Adrenal gland (tissue), 12 donors: ENCODE results near the gene ACTA2. TPM values are rescaled to one million over a fixed set of nuclear protein-coding genes. Genes with fewer than 3 reads are reported as not detected.
A peak's percentile ranks its signal among the peaks of the same experiment; 100 is the strongest.

Source experiments
- DNase-seq, 7 donors: peaks; one replicate each; pipeline ENCODE4 v3.0.0-alpha.2; 2019 to 2020
- H3K27ac ChIP-seq, 5 donors: fragments of 200-600 bp; sonication (generic) in 4 of 5; 1 replicate in 3 of 5; 2 replicates in 2 of 5; pipeline versions ENCODE4 v1.5.1 to v1.8.0; 2016 to 2020; ENCODE audit warnings: mild to moderate bottlenecking in 1 of 5
- H3K27me3 ChIP-seq: fragments of 200-600 bp; 2 replicates; pipeline ENCODE4 v1.8.0; 2021
- H3K36me3 ChIP-seq, 2 donors: fragments of 200-600 bp; replicated peaks in 1 of 2; 1 replicate in 1 of 2; 2 replicates in 1 of 2; pipeline versions ENCODE4 v1.5.1 to v1.8.0; 2018 to 2022
- H3K4me1 ChIP-seq, 2 donors: fragments of 200-600 bp; replicated peaks in 1 of 2; 1 replicate in 1 of 2; 2 replicates in 1 of 2; pipeline versions ENCODE4 v1.5.1 to v1.8.0; 2018 to 2021
- H3K4me3 ChIP-seq, 4 donors: fragments of 200-600 bp; sonication (generic) in 3 of 4; one replicate each; pipeline ENCODE4 v1.5.1; 2016 to 2018
- H3K9me3 ChIP-seq, 3 donors: fragments of 200-600 bp; sonication (generic) in 1 of 3; replicated peaks in 1 of 3; 1 replicate in 2 of 3; 2 replicates in 1 of 3; pipeline versions ENCODE4 v1.5.1 to v1.8.0; 2016 to 2021
- CTCF ChIP-seq, 6 experiments: fragments of 450-650 bp in 4 of 6; fragments of 200-600 bp in 2 of 6; sonication (generic) in 1 of 6; IDR thresholded peaks; 1 replicate in 5 of 6; 2 replicates in 1 of 6; pipeline versions ENCODE4 v1.5.1 to v1.8.0; 2016 to 2021; ENCODE audit warnings: antibody characterized with exemption in 6 of 6, mild to moderate bottlenecking in 2 of 6, moderate library complexity in 1 of 6
- POLR2A ChIP-seq, 2 donors: fragments of 450-650 bp; IDR thresholded peaks; one replicate each; pipeline ENCODE4 v1.6.1; 2017; ENCODE audit warnings: antibody characterized with exemption in 2 of 2, mild to moderate bottlenecking in 2 of 2, moderate library complexity in 1 of 2
- WGBS, 4 donors: extraction: QIAGEN DNeasy Blood & Tissue Kit in 2 of 4; methylation state at CpG; one replicate each; pipeline versions ENCODE4 v1.1.5 to v1.1.7; 2013 to 2017; 5-methylcytosine and 5-hydroxymethylcytosine counted together
- intact Hi-C, 2 donors: fragments of 100-400 bp; cut with DNase I; formaldehyde crosslinking; loops; one replicate each; pipeline versions ENCODE4 v1.14.1 to v1.15.0; 2022 to 2023
- polyA plus RNA-seq, 3 donors: library from polyadenylated mRNA; stranded (reverse); fragments of 200-250 nt in 2 of 3; fragments of 350-450 nt in 1 of 3; fragmentation: Illumina TruSeq in 1 of 3; extraction: RNeasy Lipid Tissue Mini Kit (QIAGEN cat#74804) in 1 of 3; gene quantifications; one replicate each; pipeline ENCODE4 v1.2.3, GENCODE V29; 2013 to 2014
- total RNA-seq, 9 donors: library from RNA; depleted of rRNA in 4 of 9; stranded (reverse); fragments of >200 nt in 4 of 9; fragments of 120-200 nt in 1 of 9; fragmentation: NEBNext Ultra II Directional in 1 of 9; extraction: Animal tissue kit (Norgen Biotek cat#: 25700) in 1 of 9; gene quantifications; one replicate each; pipeline versions ENCODE4 v1.1.0 to v1.2.4, GENCODE V29; 2013 to 2023
- donor health status: healthy with polysubstance abuse.
- donor health status: Bipolar disorder and iron deficiency.
- donor health status: DM: yes; HTN: yes; CAD: no.
- donor health status: DM: no; HTN: no; CAD: no.
- donor health status: DM: no; HTN: no; CAD: no.
- donor health status: DM: yes; HTN: yes; CAD: no.

ACTA2 gene
- total and polyA plus RNA-seq, 12 donors: 48.5 to 529 (median 320) TPM

GRCh38 chr10:88989824-88990383 lies 37.3 kb upstream of the ACTA2 start:
- H3K36me3 ChIP-seq: no peaks in the 10 kb centered on the region
- TF ChIP-seq CTCF (IDR thresholded peaks at IDR 0.05) (no peak), POLR2A (IDR thresholded peaks at IDR 0.05) (peak in 1 of 2 donors; percentile 3)
- WGBS, 4 donors: 6 to 15% (median 12%) methylated on average over 8 of the region's 8 CpGs
- H3K27me3 ChIP-seq: no peaks in the 10 kb centered on the region
- peaks cover 11 to 56% of the 10 kb centered on the region in 2 donors for H3K4me1 ChIP-seq
- intact Hi-C loops: loop anchor here in 1 of 2 donors (5.0 kb wide), 1 partner anchor 48 kb away; no protein-coding TSS in a partner anchor
- H3K27ac ChIP-seq: peak overlapping the region; percentile 90 to 98 (median 94)
- no peaks in the 10 kb centered on the region for H3K9me3 ChIP-seq
- H3K4me3 ChIP-seq: peak overlapping the region in 3 of 4 donors; percentile 51 to 94 (median 72)
- peak in 3 of 7 donors; percentile 49 to 84 (median 54) for DNase-seq

GRCh38 chr10:88989423-88989822 lies 36.9 kb upstream of the ACTA2 start:
- H3K4me1 ChIP-seq: peaks cover 11 to 51% of the 10 kb centered on the region in 2 donors
- intact Hi-C loops: loop anchor here in 1 of 2 donors (5.0 kb wide), 1 partner anchor 47 kb away; no protein-coding TSS in a partner anchor
- DNase-seq: no peak
- TF ChIP-seq CTCF (IDR thresholded peaks at IDR 0.05) (no peak), POLR2A (IDR thresholded peaks at IDR 0.05) (no peak)
- WGBS, 4 donors: 64 to 74% (median 68%) methylated on average over 2 of the region's 2 CpGs
- peak overlapping the region in 4 of 5 donors; percentile 94 to 98 (median 96) for H3K27ac ChIP-seq
- H3K27me3 ChIP-seq: no peaks in the 10 kb centered on the region
- H3K9me3 ChIP-seq: no peaks in the 10 kb centered on the region
- H3K4me3 ChIP-seq: peak overlapping the region in 1 of 4 donors; percentile 94
- H3K36me3 ChIP-seq: no peaks in the 10 kb centered on the region

DNA sequence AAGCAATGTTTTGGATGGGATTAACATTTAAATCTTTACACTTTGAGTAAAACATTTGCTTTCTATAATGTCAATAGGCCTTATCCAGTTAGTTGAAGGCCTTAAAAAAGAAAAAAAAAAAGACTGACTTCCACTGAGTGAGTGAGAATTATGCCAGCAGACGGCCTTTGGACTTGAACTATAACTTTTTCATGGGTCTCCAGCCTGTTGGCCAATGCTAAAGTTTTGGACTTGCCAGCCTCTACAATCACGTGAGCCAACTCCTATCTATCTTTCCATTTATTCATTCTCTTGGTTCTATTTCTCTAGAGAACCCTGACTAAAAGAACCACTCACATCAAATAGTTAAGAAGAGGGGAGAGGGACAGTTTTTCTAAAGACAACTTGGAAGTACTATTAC lies 35.3 kb upstream of the ACTA2 start:
- peak overlapping the region in 2 of 5 donors; percentile 18 to 98 for H3K27ac ChIP-seq
- 46 to 65% (median 62%) methylated on average over 2 of the region's 2 CpGs for WGBS, 4 donors

More for the DNA sequence above, 35.3 kb upstream of the ACTA2 start:
- DNase-seq: no peak
- H3K4me3 ChIP-seq: no peak overlapping the region
- TF ChIP-seq POLR2A (IDR thresholded peaks at IDR 0.05): no peak
- TF ChIP-seq CTCF (IDR thresholded peaks at IDR 0.05): no peak
- H3K4me1 ChIP-seq: peaks cover 6 to 42% of the 10 kb centered on the region in 2 donors
- no peaks in the 10 kb centered on the region for H3K36me3 ChIP-seq
- H3K27me3 ChIP-seq: no peaks in the 10 kb centered on the region
- intact Hi-C loops: loop anchor here (2.0 to 5.0 kb wide), 2 partner anchors 46 to 47 kb away; no protein-coding TSS in a partner anchor
- no peaks in the 10 kb centered on the region for H3K9me3 ChIP-seq
